Endothelial cell of umbilical vein (primary cell): ENCODE results near the gene C1R. TPM values are rescaled to one million over a fixed set of nuclear protein-coding genes. Genes with fewer than 3 reads are reported as not detected.

Source experiments
- BruUV-seq: library from RNA; stranded (reverse); fragments of 400-500 nt; replicated peaks from 2 replicates; lab custom pipeline; 2021; lab: Mats Ljungman, UMichigan
- CTCF ChIA-PET: fragments of 300-600, 350-600 bp; sonication (Branson Sonifier 250); formaldehyde crosslinking; loops from one replicate; lab custom pipeline; 2021; ENCODE audit warnings: antibody characterized with exemption, inconsistent platforms; lab: Charles Lee
- POLR2A ChIA-PET: fragments of 300-600, 350-600 bp; sonication (Branson Sonifier 250); formaldehyde crosslinking; loops from one replicate; lab custom pipeline; 2021; ENCODE audit warnings: antibody characterized with exemption, inconsistent platforms; lab: Charles Lee
- DNase-seq: peaks from one replicate; pipeline ENCODE4 v3.0.0-alpha.2; 2011; ENCODE audit warnings: low read depth, low spot score
- FAIRE-seq: peaks from 2 replicates; lab custom pipeline; 2011; peaks lifted over from hg19 to GRCh38; lab: Jason Lieb, UNC
- H2AFZ ChIP-seq: 2 replicates; pipeline ENCODE4 v1.6.0; 2012; ENCODE audit warnings: low read depth, low read length, control low read depth, inconsistent platforms
- H3K27ac ChIP-seq: 2 replicates; pipeline ENCODE4 v1.5.1; 2011; ENCODE audit warnings: low read depth, mild to moderate bottlenecking, control low read depth, low read length, moderate library complexity; ENCODE audit not compliant: insufficient read depth
- H3K27me3 ChIP-seq, 2 experiments: 2 replicates each; pipeline versions ENCODE4 v1.6.0 to v1.6.1; 2011; ENCODE audit warnings: low read length in 2 of 2, mixed read lengths in 1 of 2; ENCODE audit not compliant: control insufficient read depth in 2 of 2, insufficient read depth in 2 of 2
- H3K36me3 ChIP-seq, 2 experiments: 2 replicates in 1 of 2; 3 replicates in 1 of 2; pipeline ENCODE4 v1.5.1; 2011; ENCODE audit warnings: low read length in 2 of 2, mild to moderate bottlenecking in 1 of 2, moderate library complexity in 1 of 2; ENCODE audit not compliant: control insufficient read depth in 2 of 2, insufficient read depth in 2 of 2; ENCODE audit errors: extremely low read depth in 1 of 2
- H3K4me1 ChIP-seq: 3 replicates; pipeline ENCODE4 v1.5.1; 2011; ENCODE audit warnings: mild to moderate bottlenecking, low read length; ENCODE audit not compliant: control insufficient read depth, insufficient read depth; ENCODE audit errors: extremely low read depth
- H3K4me2 ChIP-seq: 2 replicates; pipeline ENCODE4 v1.6.1; 2011; ENCODE audit warnings: low read length, control low read depth, mixed read lengths; ENCODE audit not compliant: insufficient read depth
- H3K4me3 ChIP-seq, 3 experiments: fragments of 200-600 bp in 1 of 3; sonication (generic), shearing (Covaris generic) in 1 of 3; replicated peaks in 1 of 3; 2 replicates each; pipeline ENCODE4 v1.5.1; 2011 to 2016; ENCODE audit warnings: control low read depth in 3 of 3, low read length in 3 of 3, mild to moderate bottlenecking in 2 of 3, inconsistent platforms in 1 of 3, low read depth in 1 of 3, moderate library complexity in 1 of 3; ENCODE audit not compliant: insufficient read depth in 1 of 3
- H3K79me2 ChIP-seq: 2 replicates; pipeline ENCODE4 v1.6.0; 2012; ENCODE audit warnings: low read length, inconsistent platforms; ENCODE audit not compliant: control insufficient read depth, insufficient read depth
- H3K9ac ChIP-seq: replicated peaks from 2 replicates; pipeline ENCODE3; 2011; ENCODE audit warnings: low read length, control low read depth; ENCODE audit not compliant: insufficient read depth; ENCODE audit errors: extremely low read depth
- H3K9me1 ChIP-seq: replicated peaks from 3 replicates; pipeline ENCODE4 v1.6.0; 2011; ENCODE audit warnings: mild to moderate bottlenecking, low read length; ENCODE audit not compliant: control insufficient read depth, insufficient read depth; ENCODE audit errors: extremely low read depth
- H3K9me3 ChIP-seq: replicated peaks from 2 replicates; pipeline ENCODE4 v1.5.1; 2012; ENCODE audit warnings: low read length, inconsistent platforms; ENCODE audit not compliant: control insufficient read depth, insufficient read depth
- H4K20me1 ChIP-seq: replicated peaks from 2 replicates; pipeline ENCODE3; 2011; ENCODE audit warnings: mild to moderate bottlenecking, low read length; ENCODE audit not compliant: control insufficient read depth, insufficient read depth; ENCODE audit errors: extremely low read depth
- CTCF ChIP-seq, 2 donors: IDR thresholded peaks; 1 replicate in 1 of 2; 2 replicates in 1 of 2; pipeline ENCODE4 v1.5.1; 2011; ENCODE audit warnings: low read length in 2 of 2, mild to moderate bottlenecking in 2 of 2, moderate library complexity in 2 of 2, control low read depth in 1 of 2, inconsistent platforms in 1 of 2, low read depth in 1 of 2; ENCODE audit not compliant: insufficient read depth in 1 of 2; ENCODE audit errors: extremely low read depth in 1 of 2
- EZH2 ChIP-seq: IDR thresholded peaks from 2 replicates; pipeline ENCODE4 v1.6.1; 2012; ENCODE audit warnings: borderline replicate concordance, low read depth, mild to moderate bottlenecking, moderate library complexity, low read length, inconsistent platforms; ENCODE audit not compliant: severe bottlenecking
- FOS ChIP-seq: IDR thresholded peaks from 2 replicates; pipeline ENCODE4 v1.6.1; 2011; ENCODE audit warnings: mild to moderate bottlenecking, low read length, moderate library complexity, borderline replicate concordance; ENCODE audit not compliant: insufficient read depth
- GATA2 ChIP-seq: IDR thresholded peaks from 2 replicates; pipeline ENCODE4 v1.7.0; 2011; ENCODE audit warnings: low read depth, mild to moderate bottlenecking, moderate library complexity, mixed read lengths, low read length; ENCODE audit not compliant: insufficient read length, insufficient read depth
- JUN ChIP-seq: IDR thresholded peaks from 2 replicates; pipeline ENCODE4 v1.6.1; 2011; ENCODE audit warnings: borderline replicate concordance, low read depth; ENCODE audit not compliant: insufficient read length, insufficient read depth
- MAX ChIP-seq: IDR thresholded peaks from 2 replicates; pipeline ENCODE4 v1.6.1; 2011; ENCODE audit not compliant: insufficient read depth, insufficient read length
- MYC ChIP-seq: IDR thresholded peaks from one replicate; pipeline ENCODE4 v1.6.1; 2011; ENCODE audit warnings: mild to moderate bottlenecking, low read depth, low read length
- POLR2A ChIP-seq: IDR thresholded peaks from 2 replicates; pipeline ENCODE4 v1.6.1; 2012; ENCODE audit warnings: low read depth, mild to moderate bottlenecking, control low read depth, low read length
- POLR2AphosphoS5 ChIP-seq: IDR thresholded peaks from 2 replicates; pipeline ENCODE4 v1.6.1; 2012; ENCODE audit warnings: low read depth, mild to moderate bottlenecking, control low read depth, low read length, moderate library complexity; ENCODE audit not compliant: insufficient read depth
- dilution Hi-C: fragments of 300-500 bp; cut with MboI; formaldehyde crosslinking; loops from one replicate; pipeline ENCODE4 v1.15.0; 2019; ENCODE audit warnings: low sequenced_read_pairs; ENCODE audit not compliant: extremely low pct_ligation_motif_present
- intact Hi-C: fragments of 100-400 bp; cut with micrococcal nuclease; formaldehyde crosslinking; loops from one replicate; pipeline ENCODE4 v1.10.0; 2022
- polyA plus RNA-seq, 4 experiments: library from polyadenylated mRNA; depleted of rRNA in 3 of 4; stranded (reverse) in 3 of 4; unstranded in 1 of 4; fragments of >200 nt; gene quantifications; 2 replicates each; pipeline versions ENCODE4 v1.2.1 to v1.2.3, GENCODE V29; 2011 to 2012; ENCODE audit warnings: missing spikeins in 1 of 4
- total RNA-seq: library from RNA; stranded (reverse); gene quantifications from 2 replicates; pipeline ENCODE4 v1.2.3, GENCODE V29; 2021

Gene C1R
- total and polyA plus RNA-seq, 2 donors (not counting 3 experiments of a cell fraction or from before 2014, with no cell fraction given): 3.6 to 5.8 TPM

- TF ChIP-seq CTCF (IDR thresholded peaks at IDR 0.05; ENCODE audit: extremely low read depth in 1 of 2, insufficient read depth in 1 of 2, low read depth in 1 of 2, low read length in 2 of 2) (no peak), POLR2A (no peak), JUN (no peak), FOS (no peak), POLR2AphosphoS5 (no peak), MYC (no peak), GATA2 (no peak), MAX (no peak), EZH2 (no peak)
- Histone ChIP-seq H3K79me2 (no peaks in the 10 kb centered on the region), H3K4me1 (peaks cover 9% of the 10 kb centered on the region), H2AFZ (no peak overlapping the region), H4K20me1 (no peaks in the 10 kb centered on the region), H3K27ac (no peak overlapping the region), H3K9me3 (no peaks in the 10 kb centered on the region), H3K36me3 (peaks cover 7 to 10% of the 10 kb centered on the region in 2 experiments), H3K4me2 (no peak overlapping the region), H3K9ac (no peak overlapping the region), H3K4me3 (no peak overlapping the region), H3K9me1 (no peaks in the 10 kb centered on the region), H3K27me3 (no peaks in the 10 kb centered on the region)
- no peak for FAIRE-seq
- no peak for DNase-seq
- ChIA-PET CTCF (no interaction called here), POLR2A (no interaction called here)
- dilution Hi-C loops: no loop called here
- no TSS peak for BruUV-seq
- intact Hi-C loops: no loop called here
Observed at GRCh38 chr12:7134396-7135166, 42.3 kb upstream of the C1R start.
